Esophagus muscularis mucosa (tissue), 4 donors: ENCODE data around the gene HS6ST1. TPM values are rescaled to one million over a fixed set of nuclear protein-coding genes. Genes with fewer than 3 reads are reported as not detected.

Experiments
- DNase-seq: peaks from one replicate; pipeline ENCODE4 v3.0.0-alpha.2; 2017; ENCODE audit errors: extremely low spot score
- H3K27ac ChIP-seq, 4 donors: fragments of 200-600 bp; sonication (generic); replicated peaks in 1 of 4; 1 replicate in 3 of 4; 2 replicates in 1 of 4; pipeline ENCODE4 v1.5.1; 2016 to 2019; ENCODE audit warnings: mild to moderate bottlenecking in 1 of 4
- H3K27me3 ChIP-seq, 4 donors: fragments of 200-600 bp; sonication (generic); one replicate each; pipeline versions ENCODE4 v1.5.1 to v1.6.0; 2016 to 2019
- H3K36me3 ChIP-seq, 4 donors: fragments of 200-600 bp; sonication (generic); one replicate each; pipeline ENCODE4 v1.5.1; 2016 to 2019
- H3K4me1 ChIP-seq, 4 donors: fragments of 200-600 bp; sonication (generic); one replicate each; pipeline ENCODE4 v1.5.1; 2016 to 2019
- H3K4me3 ChIP-seq, 4 donors: fragments of 200-600 bp; sonication (generic); 1 replicate in 2 of 4; 2 replicates in 2 of 4; pipeline ENCODE4 v1.5.1; 2016 to 2019; ENCODE audit warnings: mild to moderate bottlenecking in 4 of 4, moderate library complexity in 1 of 4
- H3K9me3 ChIP-seq, 4 donors: fragments of 200-600 bp; sonication (generic); 1 replicate in 3 of 4; 2 replicates in 1 of 4; pipeline ENCODE4 v1.5.1; 2016 to 2019
- CTCF ChIP-seq, 3 experiments: fragments of 200-600 bp in 2 of 3; fragments of 450-650 bp in 1 of 3; sonication (generic) in 2 of 3; IDR thresholded peaks; one replicate each; pipeline ENCODE4 v1.5.1; 2017 to 2019; ENCODE audit warnings: antibody characterized with exemption in 3 of 3, mild to moderate bottlenecking in 2 of 3, moderate library complexity in 1 of 3
- EP300 ChIP-seq: sonication (generic); formaldehyde crosslinking; IDR thresholded peaks from one replicate; pipeline ENCODE4 v1.6.1; 2017; ENCODE audit warnings: antibody characterized with exemption
- POLR2A ChIP-seq: fragments of 450-650 bp; IDR thresholded peaks from one replicate; pipeline ENCODE4 v1.6.1; 2017; ENCODE audit warnings: antibody characterized with exemption, moderate library complexity, mild to moderate bottlenecking, low read depth
- POLR2AphosphoS5 ChIP-seq, 2 donors: sonication (generic); formaldehyde crosslinking; IDR thresholded peaks; one replicate each; pipeline ENCODE4 v1.6.1; 2017; ENCODE audit warnings: antibody characterized with exemption in 2 of 2
- WGBS: methylation state at CpG from one replicate; pipeline ENCODE4 v1.1.5; 2018; 5-methylcytosine and 5-hydroxymethylcytosine counted together
- intact Hi-C: fragments of 100-400 bp; cut with DNase I; formaldehyde crosslinking; loops from one replicate; pipeline ENCODE4 v1.15.1; 2023
- total RNA-seq, 4 donors: library from RNA; depleted of rRNA; stranded (reverse); fragments of >200 nt; gene quantifications; one replicate each; pipeline versions ENCODE4 v1.1.0 to v1.2.1, GENCODE V29; 2016

HS6ST1 gene
- 10 to 100 TPM; 17.4 to 62.2 (median 38.5) TPM for total RNA-seq

DNA sequence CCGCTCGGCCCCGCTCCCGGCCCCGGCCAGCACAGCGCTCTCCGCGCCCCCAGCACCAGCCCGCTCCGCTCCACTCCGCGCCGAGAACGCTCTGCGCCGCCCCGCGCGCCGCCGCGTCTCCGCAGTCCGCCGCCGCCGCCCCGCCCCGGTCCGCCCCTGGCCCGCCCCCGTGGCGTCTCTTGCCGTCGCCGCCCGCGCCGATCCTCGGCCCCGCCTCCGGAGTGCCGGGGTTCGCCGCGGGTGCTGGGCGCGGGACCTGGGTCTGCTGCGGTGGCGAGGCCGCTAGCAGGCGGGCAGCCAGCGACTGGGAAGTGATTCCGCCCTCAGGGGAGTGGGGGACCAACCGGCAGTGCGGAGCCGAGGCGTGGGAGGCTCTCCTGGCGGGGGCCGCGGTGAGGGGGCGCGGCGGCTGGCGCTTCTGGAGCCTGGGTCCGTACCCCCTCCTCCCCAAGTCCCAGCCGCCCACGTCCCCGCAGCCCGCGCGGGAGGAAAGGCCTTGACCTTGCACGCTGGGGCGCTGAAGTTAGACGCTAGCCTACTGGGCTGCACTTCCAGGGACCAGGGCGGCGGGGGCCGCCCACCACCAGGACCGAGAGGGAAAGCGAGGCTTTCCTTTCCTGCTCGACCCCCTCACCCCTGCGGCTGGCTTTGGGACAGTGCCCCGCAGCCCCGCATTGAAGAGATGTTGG, at the start of gene HS6ST1:
TSS of gene HS6ST1 (minus strand) at position 93 of the 689 bp plus-strand sequence. CDS start 305 bp downstream, outside the sequence.
- peak; percentile 92 for DNase-seq

GRCh38 chr2:128367601-128368359, 49.1 kb upstream of the HS6ST1 start:
- Histone ChIP-seq H3K36me3 (no peaks in the 10 kb centered on the region), H3K27ac (no peak overlapping the region), H3K4me3 (no peak overlapping the region), H3K9me3 (no peaks in the 10 kb centered on the region), H3K27me3 (no peaks in the 10 kb centered on the region), H3K4me1 (peaks cover 2 to 53% (median 22%) of the 10 kb centered on the region in 4 donors)
- no peak for TF ChIP-seq POLR2A
- no peak for TF ChIP-seq CTCF (IDR thresholded peaks at IDR 0.05)
- TF ChIP-seq EP300 = no peak
- no peak for TF ChIP-seq POLR2AphosphoS5 (IDR thresholded peaks at IDR 0.05)
- DNase-seq = no peak
- 94% methylated on average over 17 of the region's 23 CpGs for WGBS
- intact Hi-C loops = no loop called here

More for the DNA sequence above, at the start of gene HS6ST1:
- Histone ChIP-seq H3K27me3 (no peaks in the 10 kb centered on the region), H3K36me3 (peaks cover 0 to 15% (median 6%) of the 10 kb centered on the region in 4 donors), H3K9me3 (no peaks in the 10 kb centered on the region), H3K27ac (peak within 1 kb of the TSS; percentile 67 to 70 (median 68)), H3K4me3 (peak within 1 kb of the TSS; percentile 66 to 89 (median 79)), H3K4me1 (peaks cover 47 to 89% (median 65%) of the 10 kb centered on the region in 4 donors)
- 1% methylated on average over 28 of the region's 84 CpGs for WGBS
- TF ChIP-seq CTCF (IDR thresholded peaks at IDR 0.05) = peak in 1 of 3 experiments; percentile 11
- TF ChIP-seq POLR2AphosphoS5 (IDR thresholded peaks at IDR 0.05) = peak; percentile 20 to 73
- no peak for TF ChIP-seq POLR2A
- no peak for TF ChIP-seq EP300
- intact Hi-C loops = no loop called here

GRCh38 chr2:128366713-128367511, 48.2 kb upstream of the HS6ST1 start:
- 90% methylated on average over 3 of the region's 10 CpGs for WGBS
- Histone ChIP-seq H3K4me1 (peaks cover 7 to 58% (median 27%) of the 10 kb centered on the region in 4 donors), H3K4me3 (no peak overlapping the region), H3K9me3 (no peaks in the 10 kb centered on the region), H3K27me3 (no peaks in the 10 kb centered on the region), H3K36me3 (no peaks in the 10 kb centered on the region), H3K27ac (no peak overlapping the region)
- intact Hi-C loops = no loop called here
- no peak for DNase-seq
- TF ChIP-seq CTCF (IDR thresholded peaks at IDR 0.05) = no peak
- no peak for TF ChIP-seq EP300

DNA sequence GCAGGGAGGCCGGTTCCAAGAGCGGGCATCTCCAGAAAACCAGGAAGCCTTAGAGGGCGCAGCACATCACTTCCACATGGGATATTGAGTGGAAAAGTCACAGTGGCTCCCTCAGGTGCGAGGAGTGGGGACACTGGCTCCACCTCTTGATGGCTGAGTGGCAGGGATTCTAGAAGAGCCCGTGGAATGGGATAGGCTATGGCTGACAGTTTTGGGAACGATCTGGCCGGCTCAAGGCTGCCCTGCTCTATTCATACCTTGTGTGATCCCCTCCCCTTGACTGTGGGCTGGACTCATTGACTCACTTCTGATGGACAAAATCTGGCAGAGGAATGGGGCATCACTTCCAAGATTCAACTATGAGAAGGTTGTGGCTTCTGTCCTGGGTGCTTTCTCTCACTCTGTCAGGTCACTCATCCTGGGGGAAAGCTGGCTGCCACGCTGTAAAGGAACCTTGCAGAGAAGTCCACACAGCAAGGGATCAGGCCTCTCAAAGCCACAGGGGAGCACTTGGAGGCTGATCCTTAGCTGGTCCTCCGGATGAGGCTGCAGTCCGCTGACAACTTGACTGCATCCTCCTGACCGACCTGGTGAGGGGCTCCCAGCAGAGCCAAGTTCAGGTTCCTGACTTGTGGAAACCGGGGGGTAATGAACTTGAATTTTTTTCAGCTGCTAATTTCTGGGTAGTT, 46.7 kb upstream of the HS6ST1 start:
- H3K4me1 ChIP-seq = peaks cover 7 to 60% (median 31%) of the 10 kb centered on the region in 4 donors
- DNase-seq = no peak
- no peaks in the 10 kb centered on the region for H3K27me3 ChIP-seq
- intact Hi-C loops = no loop called here
- no peak overlapping the region for H3K27ac ChIP-seq
- H3K36me3 ChIP-seq = no peaks in the 10 kb centered on the region
- no peak overlapping the region for H3K4me3 ChIP-seq
- 63% methylated on average over 4 of the region's 12 CpGs for WGBS
- H3K9me3 ChIP-seq = no peaks in the 10 kb centered on the region
- TF ChIP-seq EP300 (no peak), CTCF (IDR thresholded peaks at IDR 0.05) (no peak), POLR2A (no peak), POLR2AphosphoS5 (IDR thresholded peaks at IDR 0.05) (no peak)
